Measurements from ENCODE around the gene MTOR.
A peak's percentile ranks its signal among the peaks of the same experiment; 100 is the strongest.
"Not testable (repeated sequence)": the region's sequence is repeated elsewhere in the genome, so short reads cannot be mapped to it uniquely, and the experiment has no call there.

MTOR gene

DNA sequence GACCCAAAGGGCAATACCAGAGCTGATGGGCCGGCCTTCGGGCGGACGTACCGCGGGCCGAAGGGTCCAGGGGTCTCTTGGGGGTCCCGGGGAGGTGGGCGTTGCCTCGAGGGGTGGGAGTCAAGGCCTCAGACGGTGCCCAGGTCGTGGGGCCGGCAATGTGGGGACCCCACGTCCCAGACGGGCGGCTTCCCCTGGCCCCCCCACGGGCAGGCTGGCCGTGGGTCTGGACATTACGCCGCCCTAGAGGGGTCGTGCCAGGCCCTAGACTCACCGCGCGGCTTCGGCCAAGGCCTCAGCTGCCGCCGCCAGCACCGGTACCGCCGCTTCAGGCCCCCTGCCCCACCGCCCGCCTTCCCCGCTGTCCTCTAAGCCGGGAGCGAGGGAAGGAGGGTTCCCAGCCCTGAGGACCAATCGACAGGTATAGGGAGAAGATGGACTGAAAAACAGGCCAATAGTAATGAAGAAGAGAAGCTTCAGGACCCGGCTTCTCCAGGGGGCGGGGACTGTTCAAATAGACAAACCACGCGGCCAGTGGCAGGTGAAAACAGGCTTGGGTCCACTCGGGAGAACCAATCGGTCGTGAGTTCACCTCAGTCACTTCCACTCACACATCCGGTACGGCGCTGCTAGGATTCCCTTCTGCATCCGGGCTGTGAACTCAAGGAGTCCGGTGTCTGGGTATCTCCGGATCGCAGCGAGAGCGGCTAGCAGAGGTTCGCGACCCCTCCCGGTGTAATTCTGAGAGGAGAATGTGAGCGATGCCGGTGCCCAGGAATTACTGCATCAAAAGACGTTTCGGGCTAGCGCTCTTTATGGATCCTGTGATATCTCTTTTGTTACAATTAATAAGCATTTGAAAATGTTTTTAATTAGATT lies at the start of gene MTOR:
Gene MTOR, minus strand, starts transcription at position 381 of the 879 bp plus-strand sequence. CDS start 3,142 bp downstream, outside the sequence.
- peak; percentile 100 for DNase-seq (ENCODE audit: low read depth)

DNA sequence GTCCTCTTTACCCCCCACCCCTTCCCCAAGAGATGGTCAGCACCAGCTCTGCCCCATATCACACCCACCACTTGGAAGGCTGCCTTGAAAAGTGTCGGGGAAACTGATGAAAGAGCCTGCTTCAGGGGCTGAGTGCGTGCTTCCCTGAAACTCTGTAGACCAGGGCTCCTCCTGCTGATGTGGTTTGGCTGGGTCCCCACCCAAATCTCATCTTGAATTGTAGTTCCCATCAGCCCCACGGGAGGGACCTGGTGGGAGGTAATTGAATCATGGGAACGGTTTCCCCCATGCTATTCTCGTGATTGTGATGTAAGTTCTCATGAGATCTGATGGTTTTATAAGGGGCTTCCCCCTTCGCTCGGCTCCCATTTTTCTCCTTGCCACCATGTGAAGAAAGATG lies 47.0 kb upstream of the MTOR start:
- DNase-seq (ENCODE audit: low read depth) = no peak

DNA sequence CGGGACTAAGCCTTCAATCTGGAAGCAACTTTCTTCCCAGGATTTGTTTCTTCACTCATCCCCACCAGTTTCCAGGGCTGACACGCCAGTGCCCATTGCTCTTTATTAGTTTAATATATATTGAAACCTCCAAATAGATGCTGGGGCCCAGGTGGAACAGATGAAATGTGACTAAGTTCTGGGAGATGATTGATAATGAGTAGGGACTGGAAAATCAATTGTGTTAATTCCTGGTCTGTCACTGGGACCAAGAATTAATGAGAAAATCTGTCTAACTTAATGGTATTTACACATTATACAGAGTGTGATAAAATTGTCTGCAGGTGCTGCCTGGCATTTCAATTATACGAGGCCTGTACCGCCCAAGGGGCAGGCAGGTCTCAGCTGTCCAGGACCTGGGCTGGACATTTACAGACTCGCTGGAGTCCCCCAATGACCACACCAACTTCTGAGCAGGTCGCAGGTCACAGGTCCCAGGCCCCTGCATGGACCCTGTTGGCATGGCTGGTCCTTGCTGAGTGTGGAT lies 46.4 kb upstream of the MTOR start:
- no peak for DNase-seq (ENCODE audit: low read depth)

DNA sequence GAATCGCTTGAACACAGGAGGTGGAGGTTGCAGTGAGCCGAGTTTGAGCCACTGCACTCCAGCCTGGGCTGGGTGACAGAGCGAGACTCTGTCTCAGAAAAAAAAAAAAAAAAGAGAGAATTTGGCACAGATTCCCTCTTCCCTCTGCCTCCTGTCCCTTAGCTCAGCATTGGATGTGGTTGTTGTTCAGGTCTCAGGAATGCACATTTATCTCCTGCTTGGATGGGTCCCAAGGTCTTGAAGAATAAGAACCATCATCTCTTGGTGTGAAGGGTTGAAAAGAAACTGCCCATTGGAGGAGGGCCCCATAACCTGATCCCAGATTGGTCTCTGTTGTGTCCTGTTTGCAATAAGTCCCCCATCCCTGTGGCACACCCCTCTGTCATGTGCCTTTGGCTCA lies 45.5 kb upstream of the MTOR start:
- no peak for DNase-seq (ENCODE audit: low read depth)

DNA sequence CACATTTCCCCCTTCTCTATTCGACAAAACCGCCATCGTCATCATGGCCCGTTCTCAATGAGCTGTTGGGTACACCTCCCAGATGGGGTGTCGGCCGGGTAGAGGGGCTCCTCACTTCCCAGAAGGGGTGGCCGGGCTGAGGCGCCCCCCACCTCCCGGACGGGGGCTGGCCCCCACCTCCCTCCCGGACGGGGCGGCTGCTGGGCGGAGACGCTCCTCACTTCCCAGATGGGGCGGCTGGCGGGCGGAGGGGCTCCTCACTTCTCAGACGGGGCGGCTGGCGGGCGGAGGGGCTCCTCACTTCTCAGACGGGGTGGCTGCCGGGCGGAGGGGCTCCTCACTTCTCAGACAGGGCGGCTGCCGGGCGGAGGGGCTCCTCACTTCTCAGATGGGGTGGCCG lies 43.2 kb upstream of the MTOR start:
- DNase-seq (ENCODE audit: low read depth) = not testable (repeated sequence)

DNA sequence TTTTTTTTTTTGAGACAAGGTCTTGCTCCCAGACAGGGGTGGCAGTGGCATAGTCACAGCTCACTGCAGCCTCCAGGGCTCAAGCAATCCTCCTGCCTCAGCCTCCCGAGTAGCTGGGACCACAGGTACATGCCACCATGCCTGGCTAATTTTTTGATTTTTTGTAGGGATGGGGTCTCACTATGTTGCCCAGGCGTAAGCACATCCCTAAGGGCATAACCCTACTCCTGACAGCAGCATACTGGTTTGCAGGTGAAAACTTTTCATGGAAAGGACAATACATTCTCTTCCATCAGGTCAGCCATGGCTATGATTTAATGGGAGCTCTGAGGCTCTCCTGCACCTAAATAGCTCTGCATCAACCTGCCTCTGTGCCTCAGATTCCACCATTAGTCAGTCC lies 40.0 kb upstream of the MTOR start:
- DNase-seq (ENCODE audit: low read depth) = no peak

DNA sequence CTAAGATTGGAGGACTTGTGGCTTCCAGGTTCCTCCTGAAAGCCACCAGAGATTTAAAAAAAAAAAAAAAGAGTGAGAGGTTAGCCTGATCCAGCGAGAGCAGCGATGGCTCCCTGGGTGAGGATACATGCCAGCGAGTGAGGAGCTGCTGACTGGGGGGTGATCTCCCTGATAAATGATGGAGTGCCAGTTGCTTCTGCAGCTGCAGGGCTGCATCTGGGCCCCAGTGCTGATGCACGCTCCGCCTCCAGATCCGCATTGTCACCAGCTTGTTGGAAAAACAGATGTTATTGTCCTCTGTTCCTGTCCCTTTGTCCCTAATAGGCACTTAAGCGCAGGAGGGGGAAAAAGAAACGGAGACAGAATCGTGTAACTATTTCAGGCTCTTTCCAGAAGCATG lies 39.2 kb upstream of the MTOR start:
- no peak for DNase-seq (ENCODE audit: low read depth)

DNA sequence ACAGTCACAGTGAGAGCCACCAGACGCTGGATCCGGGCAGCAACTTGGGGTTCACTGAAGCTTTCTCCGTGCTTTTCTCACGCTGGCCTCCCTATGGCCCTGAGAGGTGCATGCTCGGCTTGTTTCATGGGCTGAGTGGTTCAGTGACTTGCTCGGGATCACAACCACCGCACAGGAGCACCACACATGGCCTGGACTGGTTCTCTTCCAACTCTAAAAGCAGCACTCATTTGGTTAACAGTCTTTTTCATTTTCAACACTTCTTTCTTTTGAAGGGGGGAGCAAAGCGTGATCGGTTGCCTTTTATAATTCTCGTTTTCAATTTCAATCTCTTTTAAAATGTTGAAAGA lies 36.8 kb upstream of the MTOR start:
- no peak for DNase-seq (ENCODE audit: low read depth)

DNA sequence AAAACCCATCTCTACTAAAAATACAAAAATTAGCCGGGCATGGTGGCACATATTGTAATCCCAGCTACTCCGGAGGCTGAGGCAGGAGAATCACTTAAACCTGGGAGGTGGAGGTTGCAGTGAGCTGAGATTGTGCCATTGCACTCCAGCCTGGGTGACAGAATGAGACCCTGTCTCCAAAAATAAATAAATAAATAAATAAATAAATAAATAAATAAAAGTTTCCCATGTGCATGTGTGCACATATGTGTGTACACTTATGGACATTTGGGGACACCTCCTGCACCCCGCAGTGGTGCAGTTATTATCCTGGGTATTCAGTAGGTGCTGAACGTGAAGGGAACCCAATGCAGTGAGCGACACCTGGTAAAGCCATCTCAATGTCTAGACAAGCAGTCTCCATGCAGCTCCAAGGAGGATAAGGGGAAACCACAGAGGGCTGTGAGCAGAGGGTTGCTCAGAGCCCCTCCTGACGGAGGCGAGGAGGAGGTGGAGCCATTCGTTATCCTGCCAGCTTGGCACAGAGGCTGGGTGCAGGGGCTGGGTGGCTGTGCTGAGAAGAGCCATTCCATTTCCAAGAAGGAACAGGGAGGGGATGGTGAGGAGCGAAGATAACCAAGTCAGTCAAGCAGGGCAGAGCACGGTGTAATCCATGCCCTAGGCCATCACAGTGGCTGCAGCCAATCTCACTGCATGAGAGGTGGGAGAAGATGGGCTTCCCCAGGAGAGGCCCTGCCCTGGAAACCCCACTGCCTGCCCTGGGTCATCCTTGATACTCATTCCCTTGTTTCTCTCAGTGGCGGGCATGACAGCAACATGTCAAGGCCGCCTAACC lies 36.3 kb upstream of the MTOR start:
- no peak for DNase-seq (ENCODE audit: low read depth)

DNA sequence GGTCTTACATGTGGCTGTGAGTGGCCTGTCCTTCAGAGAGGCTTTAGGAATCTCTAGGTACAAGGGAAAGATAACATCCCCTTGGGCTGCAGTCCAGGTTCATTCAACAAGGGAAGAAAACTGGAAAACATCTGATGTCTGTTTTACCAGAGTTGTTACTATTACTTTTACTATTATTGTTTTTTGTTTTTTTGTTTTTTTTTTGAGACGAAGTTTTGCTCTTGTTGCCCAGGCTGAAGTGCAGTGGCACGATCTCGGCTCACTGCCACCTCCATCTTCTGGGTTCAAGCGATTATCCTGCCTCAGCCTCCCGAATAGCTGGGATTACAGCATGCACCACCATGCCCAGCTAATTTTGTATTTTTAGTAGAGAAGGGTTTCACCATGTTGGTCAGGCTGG lies 35.4 kb upstream of the MTOR start:
- DNase-seq (ENCODE audit: low read depth) = not testable (repeated sequence)

DNA sequence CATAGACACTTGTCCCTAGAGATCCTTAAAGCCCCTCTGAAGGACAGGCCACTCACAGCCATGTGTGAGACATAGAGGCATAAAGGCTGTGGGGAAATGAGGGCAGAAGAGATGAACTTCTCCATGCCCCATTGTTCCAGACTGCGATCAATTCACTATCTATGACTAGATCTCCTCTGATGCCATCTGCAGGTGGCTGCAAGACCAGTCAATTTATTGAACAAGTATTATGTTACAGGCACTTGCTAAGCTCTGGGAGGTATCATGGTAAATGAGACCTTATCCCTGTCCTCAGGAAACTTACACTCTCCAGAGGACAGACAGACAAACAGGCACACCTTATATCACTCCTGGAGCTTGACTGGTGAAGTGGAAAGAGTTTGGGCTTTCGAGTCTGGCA lies 33.6 kb upstream of the MTOR start:
- no peak for DNase-seq (ENCODE audit: low read depth)

DNA sequence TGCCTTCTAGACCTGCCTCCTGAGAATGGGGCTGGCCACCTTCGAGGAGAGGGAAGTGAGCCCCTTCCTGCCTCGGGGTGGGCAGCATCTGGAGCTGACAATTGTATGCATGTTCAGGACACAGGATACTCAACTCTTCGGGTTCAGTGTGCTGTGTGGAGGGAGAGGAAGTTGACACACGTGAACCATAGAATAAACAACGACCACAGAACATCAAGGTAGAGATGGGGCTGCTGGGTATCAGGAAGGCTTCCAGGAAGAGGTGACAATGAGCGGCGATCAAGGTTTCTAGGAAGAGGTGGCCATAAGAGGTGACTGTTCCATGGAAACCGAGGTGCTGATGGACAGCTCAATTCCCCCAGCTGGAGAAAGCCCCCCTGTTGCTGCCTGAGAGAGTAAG lies 32.6 kb upstream of the MTOR start:
- no peak for DNase-seq (ENCODE audit: low read depth)

DNA sequence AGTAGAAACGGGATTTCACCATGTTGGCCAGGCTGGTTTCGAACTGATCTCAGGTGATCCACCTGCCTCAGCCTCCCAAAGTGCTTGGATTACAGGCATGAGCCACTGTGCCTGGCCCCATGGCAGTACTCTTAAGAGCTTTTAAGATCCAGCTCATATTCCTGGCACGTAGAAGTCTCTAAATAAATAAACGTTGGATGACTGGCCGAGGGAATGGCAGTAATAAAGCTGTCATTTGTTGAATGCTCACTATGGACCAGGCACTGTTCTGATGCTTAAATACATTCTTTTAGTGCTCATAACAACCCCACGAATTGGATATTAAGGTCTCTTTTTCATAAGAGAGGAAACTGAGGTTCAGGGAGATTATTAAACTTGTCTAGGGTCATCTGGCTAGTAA lies 31.5 kb upstream of the MTOR start:
- no peak for DNase-seq (ENCODE audit: low read depth)

DNA sequence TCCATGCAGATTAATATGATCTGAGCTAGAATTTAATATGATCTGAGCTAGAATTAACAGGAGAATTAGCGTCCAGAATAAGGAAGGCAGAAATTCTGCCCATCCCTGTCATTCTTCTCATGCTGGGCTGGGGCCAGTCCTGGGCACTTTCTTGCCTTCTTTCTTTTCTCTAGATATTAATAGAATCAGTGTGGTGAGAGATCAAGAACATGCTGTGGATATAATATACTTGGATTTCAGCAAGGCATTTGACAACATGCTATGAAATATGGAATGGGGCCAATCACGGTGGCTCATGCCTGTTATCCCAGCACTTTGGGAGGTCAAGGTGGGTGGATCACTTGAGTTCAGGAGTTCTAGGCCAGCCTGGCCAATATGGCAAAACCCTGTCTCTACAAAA lies 28.7 kb upstream of the MTOR start:
- no peak for DNase-seq (ENCODE audit: low read depth)

DNA sequence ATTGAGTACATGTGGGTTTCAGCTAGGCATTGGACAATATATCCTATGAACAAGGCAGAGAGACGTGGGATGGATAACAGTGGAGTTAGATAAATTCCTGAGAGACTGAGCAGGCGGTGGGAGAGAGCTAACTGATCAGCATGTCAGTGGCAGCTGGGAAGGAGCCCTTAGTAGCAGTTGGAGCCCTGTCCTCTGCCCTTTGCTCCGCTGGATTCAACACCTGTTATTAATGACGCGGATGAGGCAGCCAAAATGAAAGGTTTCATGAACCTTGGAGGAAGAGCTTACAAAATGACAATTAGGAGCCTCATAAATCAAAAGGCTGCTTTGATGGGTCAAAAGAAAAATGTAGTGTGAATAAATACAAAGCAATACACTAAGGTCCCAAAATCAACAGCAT lies 26.7 kb upstream of the MTOR start:
- no peak for DNase-seq (ENCODE audit: low read depth)

DNA sequence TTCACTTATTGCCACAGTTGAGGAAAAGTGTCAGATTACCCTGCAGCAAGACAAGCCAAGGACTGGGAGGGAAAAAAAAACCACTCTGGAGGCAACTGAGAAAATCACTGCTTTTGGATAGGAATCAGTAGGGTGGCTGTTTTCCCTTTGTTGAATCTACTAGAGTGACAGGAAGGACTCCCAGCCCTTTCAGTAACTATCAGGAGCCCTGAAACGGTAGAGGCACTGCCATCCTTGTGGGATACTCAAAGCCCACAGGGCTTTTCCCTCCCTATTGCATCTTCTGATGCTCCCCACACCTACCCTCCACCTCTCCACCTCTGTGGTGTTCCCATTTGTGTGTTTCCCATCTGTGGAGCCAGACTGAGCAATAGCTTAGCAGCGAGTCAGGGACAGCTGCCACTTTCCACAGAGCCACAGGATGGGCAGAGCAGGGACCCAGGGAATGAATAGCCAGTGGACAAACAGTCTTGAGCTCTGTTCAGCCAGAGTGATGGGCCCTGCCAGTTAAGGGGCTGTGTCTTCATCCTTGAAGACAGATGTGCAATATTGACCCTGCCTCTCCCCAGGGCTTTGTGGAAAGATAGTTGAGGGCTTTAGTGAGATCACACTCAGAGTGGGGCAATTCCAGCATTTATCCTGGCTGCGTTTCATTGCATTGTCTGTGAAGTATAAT lies 24.5 kb upstream of the MTOR start:
- no peak for DNase-seq (ENCODE audit: low read depth)

DNA sequence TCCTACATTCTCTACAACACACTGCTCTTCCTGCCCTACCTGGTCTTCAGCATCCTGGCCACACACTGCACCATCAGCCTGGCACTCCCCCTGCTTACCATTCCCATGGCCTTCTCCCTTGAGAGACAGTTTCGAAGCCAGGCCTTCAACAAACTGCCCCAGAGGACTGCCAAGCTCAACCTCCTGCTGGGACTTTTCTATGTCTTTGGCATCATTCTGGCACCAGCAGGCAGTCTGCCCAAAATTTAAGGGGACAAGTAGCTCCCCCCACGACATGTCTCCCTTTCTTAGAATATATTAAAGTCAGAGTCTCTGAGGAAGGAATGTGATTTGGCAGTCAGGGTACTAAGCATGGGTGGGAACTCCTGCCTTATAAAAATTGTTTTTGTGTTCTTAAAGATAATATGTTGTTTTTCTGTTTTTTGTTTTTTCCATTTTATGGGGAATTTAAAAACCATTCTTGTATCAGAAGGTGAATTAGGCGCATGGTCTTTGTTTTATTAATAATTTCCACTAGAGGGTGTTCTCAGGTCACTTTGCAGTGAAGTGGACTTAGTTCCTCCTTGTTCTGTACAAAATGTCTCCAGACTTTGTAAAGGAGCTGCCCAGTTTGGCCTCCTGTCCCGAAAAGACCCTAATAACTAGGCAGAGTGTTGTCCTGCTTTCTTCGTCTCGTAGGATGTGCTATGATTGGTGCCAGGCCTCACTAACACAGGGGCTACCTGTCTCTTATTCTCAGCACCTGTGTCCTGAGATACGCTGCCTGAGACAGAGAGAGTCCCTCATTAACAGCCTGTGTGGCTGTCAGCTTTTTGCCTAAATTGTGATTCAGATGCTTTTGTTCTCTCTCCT lies 23.8 kb upstream of the MTOR start:
- no peak for DNase-seq (ENCODE audit: low read depth)

DNA sequence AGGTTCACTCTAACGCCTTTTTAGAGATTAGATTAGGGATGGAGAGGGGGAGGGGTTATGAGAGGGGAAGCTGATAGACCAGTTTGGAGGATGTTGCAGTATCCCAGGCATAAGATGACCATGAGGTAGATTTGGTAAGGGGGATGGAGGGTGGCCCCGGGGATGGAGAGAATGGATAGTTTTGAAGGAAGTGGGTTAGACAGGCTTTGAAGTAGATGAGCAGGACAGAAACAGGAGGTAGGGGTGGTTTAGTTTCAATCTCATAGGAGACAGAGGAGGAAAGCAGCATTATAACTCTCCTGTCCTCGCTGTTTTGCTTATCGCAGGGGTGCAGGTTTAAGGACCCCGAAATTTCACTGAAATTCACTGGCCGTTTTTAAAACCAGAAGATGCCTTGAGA lies 22.4 kb upstream of the MTOR start:
- DNase-seq (ENCODE audit: low read depth) = no peak

DNA sequence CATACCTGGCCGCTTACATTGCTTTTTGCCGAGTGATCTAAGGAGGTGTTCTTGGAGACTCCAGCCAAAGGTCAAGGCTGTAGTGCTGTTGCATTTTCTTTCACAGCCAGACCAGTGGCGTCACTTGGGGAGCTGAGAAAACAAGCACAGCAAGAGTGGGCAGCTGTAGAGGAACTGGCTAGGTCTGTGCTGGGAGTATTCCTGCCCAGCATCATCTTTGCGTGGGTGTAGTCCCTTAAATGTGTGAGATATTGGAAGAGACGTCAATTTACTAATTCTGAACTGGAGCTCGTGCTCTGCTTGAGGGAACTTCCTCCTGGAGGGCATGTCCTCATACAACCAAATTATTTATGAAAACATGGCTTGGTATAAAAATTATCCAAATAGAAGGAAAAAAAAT lies 20.8 kb upstream of the MTOR start:
- DNase-seq (ENCODE audit: low read depth) = no peak

DNA sequence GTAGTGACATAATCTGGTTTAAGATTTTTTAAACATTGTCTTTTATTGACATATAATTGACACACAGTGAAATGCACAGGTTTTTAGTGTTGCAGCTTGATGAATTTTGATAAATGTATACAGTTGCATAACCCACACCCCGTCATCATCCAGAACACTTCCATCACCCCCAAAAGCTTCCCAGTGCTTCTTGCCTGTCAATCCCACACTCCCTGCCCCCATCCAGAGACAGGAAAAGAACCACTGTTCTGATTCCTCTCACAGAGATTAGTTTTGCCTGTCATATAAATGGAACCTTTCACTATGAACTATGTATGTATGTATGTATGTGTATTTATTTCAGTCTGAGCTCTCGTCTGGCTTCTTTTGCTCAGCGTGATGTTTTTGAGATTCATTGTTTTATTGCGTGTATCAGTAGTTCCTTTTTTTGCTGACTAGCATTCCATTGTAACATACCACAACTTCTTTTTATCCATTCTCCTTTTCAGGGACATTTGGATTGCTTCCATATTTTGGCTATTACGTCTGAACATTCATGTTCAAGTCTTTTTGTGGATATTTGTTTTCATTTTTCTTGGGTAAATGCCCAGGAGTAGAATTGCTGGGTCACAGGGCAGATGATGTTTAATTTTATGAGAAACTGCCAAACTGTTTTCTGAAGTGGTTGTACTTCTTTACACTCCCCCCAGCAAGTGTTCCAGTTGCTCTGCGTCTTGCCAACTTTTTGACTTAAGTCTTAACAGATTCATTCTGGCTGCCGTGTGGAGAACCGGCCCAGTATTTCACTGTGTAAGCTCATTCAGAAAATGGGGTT lies 19.4 kb upstream of the MTOR start:
- DNase-seq (ENCODE audit: low read depth) = peak; percentile 96
